GM19395 (cell line): ENCODE measurements around the gene NEXN.
A peak's percentile ranks its signal among the peaks of the same experiment; 100 is the strongest.
"Not testable (repeated sequence)": the region's sequence is repeated elsewhere in the genome, so short reads cannot be mapped to it uniquely, and the experiment has no call there.

Experiments used
- ATAC-seq: cut with Tn5 transposase; IDR thresholded peaks from one replicate; pipeline ENCODE4 v1.9.1; 2021; ENCODE audit warnings: mild to moderate bottlenecking, moderate library complexity; ENCODE audit not compliant: unreplicated experiment

The NEXN gene

GRCh38 chr1:77958391-77958790 is 70.0 kb downstream of the NEXN start:
- no peak for ATAC-seq

- no peak for ATAC-seq
These were observed 70.4 kb downstream of the NEXN start for GRCh38 chr1:77958850-77959249.

- no peak for ATAC-seq
These were observed 73.0 kb downstream of the NEXN start for GRCh38 chr1:77961392-77961791.

- no peak for ATAC-seq
These were observed 77.9 kb downstream of the NEXN start for GRCh38 chr1:77966291-77966690.

GRCh38 chr1:77970192-77970591 is 81.8 kb downstream of the NEXN start:
- no peak for ATAC-seq

- ATAC-seq: no peak
These were observed 83.7 kb downstream of the NEXN start for GRCh38 chr1:77972080-77972479.

GRCh38 chr1:77975386-77975785 is 87.0 kb downstream of the NEXN start:
- no peak for ATAC-seq

- no peak for ATAC-seq
These were observed 87.5 kb downstream of the NEXN start for GRCh38 chr1:77975907-77976306.

GRCh38 chr1:77976433-77977076 is 88.1 kb downstream of the NEXN start:
- no peak for ATAC-seq

GRCh38 chr1:77977989-77978292 is 89.5 kb downstream of the NEXN start:
- peak; percentile 0 for ATAC-seq

GRCh38 chr1:77978293-77978968 is 90.0 kb downstream of the NEXN start:
- ATAC-seq: peak; percentile 77

- ATAC-seq: peak; percentile 81
These were observed 90.8 kb downstream of the NEXN start, which contains the start of gene FUBP1 for GRCh38 chr1:77978969-77979876. TSS of gene FUBP1 (minus strand) at chr1:77979072. CDS start at chr1:77979004, 68 bp downstream.

- ATAC-seq: not testable (repeated sequence)
These were observed 95.0 kb downstream of the NEXN start for GRCh38 chr1:77983352-77983996.

- ATAC-seq: no peak
These were observed 95.6 kb downstream of the NEXN start for GRCh38 chr1:77983997-77984355.

GRCh38 chr1:77984629-77985028 is 96.2 kb downstream of the NEXN start:
- ATAC-seq: no peak

GRCh38 chr1:77986810-77987209 is 98.4 kb downstream of the NEXN start:
- no peak for ATAC-seq

GRCh38 chr1:77987919-77988318 is 99.5 kb downstream of the NEXN start:
- ATAC-seq: no peak

- no peak for ATAC-seq
These were observed 101.3 kb downstream of the NEXN start for GRCh38 chr1:77989744-77990143.

GRCh38 chr1:77990629-77991204 is 102.3 kb downstream of the NEXN start:
- ATAC-seq: no peak

- no peak for ATAC-seq
These were observed 103.2 kb downstream of the NEXN start for GRCh38 chr1:77991638-77992037.
